Measurements from ENCODE around the gene GLI1.
"Not testable (repeated sequence)": the region's sequence is repeated elsewhere in the genome, so short reads cannot be mapped to it uniquely, and the experiment has no call there.

GLI1 gene

DNA sequence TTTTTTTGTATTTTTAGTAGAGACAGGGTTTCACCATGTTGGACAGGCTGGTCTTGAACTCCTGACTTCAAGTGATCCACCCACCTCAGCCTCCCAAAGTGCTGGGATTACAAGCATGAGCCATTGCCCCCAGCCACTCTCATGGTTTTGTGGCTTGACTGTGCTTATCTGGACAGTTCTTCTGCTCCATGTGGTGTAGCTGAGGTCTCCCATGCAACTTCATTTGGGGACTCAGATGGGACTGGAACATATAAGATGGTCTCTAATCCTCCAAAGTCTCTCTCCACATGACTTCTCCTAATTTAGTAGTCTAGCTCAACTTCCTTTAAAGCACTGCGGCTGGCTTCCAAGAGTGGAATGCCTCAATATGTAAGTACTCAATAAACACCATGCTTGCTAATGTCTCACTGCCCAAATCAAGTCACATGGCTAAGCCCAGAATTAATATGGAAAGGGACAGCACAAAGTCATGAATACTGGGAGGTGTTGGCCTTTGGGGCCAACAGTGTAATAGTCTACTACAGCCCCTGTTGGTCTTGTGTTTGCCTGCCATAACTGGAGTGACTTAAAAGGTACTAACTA lies 17.6 kb upstream of the GLI1 start:
- DNase-seq: no peak

DNA sequence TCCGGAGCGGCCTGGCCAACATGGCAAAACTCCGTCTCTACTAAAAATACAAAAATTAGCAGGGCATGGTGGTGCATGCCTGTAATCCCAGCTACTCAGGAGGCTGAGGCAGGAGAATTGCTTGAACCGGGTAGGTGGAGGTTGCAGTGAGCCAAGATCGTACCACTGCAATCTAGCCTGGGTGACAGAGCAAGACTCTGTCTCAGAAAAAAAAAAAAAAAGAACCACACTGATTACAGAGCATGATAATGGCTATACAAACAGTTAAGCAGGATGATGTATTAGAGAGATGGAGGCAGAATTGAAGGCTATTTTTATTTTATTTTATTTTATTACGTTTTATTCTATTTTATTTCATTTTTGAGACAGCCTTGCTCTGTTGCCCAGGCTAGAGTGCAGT lies 15.2 kb upstream of the GLI1 start:
- DNase-seq: not testable (repeated sequence)

DNA sequence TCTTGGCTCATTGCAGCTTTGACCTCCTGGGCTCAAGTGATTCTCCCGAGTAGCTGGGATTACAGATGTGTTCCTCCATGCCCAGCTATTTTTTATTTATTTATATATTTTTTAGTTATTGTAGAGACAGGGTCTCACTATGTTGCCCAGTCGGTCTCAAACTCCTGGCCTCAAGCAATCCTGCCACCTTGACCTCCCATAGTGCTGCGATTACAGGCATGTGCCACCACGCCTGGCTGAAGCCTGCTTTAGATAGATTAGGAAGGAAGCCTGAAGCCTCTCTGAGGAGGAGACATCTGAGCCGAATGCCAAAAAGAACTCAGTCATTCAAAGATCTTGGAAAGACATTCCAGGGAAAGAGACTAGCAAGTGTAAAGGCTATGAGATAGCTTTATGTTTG lies 14.8 kb upstream of the GLI1 start:
- no peak for DNase-seq

DNA sequence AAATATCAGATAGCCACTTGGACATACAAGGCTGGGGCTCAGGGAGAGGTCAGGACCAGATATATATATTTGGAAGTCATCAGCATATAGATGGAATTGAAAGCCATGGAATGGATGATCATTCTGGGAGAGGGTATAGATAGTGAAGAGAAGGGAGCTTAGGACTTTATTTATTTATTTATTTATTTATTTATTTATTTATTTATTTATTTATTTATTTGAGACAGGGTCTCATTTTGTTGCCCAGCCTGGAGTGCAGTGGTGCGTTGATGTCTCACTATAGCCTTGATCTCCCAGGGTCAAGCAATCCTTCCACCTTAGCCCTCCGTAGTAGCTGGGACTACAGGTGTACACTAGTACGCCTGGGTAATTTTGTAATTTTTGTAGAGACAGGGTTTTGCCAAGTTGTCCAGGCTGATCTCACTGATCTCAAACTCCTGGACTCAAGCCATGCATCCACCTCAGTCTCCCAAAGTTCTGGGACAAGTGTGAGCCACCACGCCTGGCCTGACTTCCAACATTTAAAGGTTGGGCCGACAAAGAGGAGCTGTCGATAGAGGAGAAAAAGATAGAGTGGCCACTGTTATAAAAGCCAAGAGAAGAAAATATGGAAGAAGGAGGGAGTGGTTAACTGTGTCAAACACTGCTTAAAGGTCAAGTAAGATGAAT lies 13.2 kb upstream of the GLI1 start:
- DNase-seq: no peak

DNA sequence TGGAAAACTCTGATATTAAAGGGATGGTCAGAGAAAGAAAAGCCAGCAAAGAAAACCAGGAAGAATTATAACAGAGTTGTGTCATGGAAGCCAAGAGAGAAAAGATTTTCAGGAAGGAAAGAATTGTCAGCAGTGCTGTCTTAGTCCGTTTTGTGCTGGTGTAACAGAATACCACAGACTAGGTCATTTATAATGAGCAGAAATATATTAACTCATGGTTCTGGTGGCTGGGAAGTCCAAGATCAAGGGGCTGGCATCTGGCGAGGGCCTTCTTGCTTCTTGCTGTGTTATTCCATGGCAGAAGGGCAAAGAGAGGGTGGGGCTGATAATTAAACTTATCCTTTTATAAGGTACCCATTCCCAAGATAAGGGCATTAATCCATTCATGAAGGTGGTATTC lies 10.9 kb upstream of the GLI1 start:
- DNase-seq: no peak

DNA sequence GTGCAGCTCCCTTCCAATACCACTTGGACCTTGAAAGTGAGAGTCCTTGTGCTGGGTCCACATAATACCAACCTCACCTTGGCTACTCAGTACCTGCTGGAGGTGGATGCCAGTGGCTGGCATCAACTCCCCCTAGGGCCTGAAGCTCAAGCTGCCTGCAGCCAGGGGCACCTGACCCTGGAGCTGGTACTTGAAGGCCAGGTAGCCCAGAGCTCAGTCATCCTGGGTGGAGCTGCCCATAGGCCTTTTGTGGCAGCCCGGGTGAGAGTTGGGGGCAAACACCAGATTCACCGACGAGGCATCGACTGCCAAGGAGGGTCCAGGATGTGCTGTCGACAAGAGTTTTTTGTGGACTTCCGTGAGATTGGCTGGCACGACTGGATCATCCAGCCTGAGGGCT lies 10.2 kb upstream of the GLI1 start:
- no peak for DNase-seq

DNA sequence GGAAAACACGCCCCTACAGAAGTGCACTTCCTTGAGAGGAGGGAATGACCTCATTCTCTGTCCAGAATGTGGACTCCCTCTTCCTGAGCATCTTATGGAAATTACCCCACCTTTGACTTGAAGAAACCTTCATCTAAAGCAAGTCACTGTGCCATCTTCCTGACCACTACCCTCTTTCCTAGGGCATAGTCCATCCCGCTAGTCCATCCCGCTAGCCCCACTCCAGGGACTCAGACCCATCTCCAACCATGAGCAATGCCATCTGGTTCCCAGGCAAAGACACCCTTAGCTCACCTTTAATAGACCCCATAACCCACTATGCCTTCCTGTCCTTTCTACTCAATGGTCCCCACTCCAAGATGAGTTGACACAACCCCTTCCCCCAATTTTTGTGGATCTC lies 9.5 kb upstream of the GLI1 start:
- DNase-seq: no peak

DNA sequence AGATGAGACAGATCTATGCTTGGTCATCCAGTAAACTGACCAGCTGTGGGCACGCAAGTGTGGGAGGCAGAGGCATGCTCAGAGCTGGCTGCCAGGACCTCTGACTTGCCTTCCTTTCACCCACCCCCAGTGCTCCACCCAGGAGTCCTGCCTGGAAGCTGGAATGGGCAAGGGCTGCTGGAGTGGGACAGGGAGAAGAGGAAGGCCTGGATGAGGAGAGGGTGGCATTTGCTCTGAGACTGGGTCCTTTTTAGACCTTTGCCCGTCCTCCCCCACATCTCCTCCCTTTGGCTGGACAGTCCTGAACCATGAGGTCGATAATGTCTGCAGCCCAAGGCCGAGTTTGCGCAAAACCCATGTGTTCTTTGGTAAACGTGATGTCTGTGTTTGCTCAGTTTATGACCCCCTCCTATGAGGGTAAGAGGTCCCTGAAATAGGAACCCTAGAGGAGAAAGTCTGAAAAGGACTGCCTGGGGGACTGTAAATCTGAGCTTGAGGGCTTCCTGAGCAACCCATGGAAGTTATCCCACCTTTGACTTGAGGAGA lies 8.3 kb upstream of the GLI1 start:
- no peak for DNase-seq

DNA sequence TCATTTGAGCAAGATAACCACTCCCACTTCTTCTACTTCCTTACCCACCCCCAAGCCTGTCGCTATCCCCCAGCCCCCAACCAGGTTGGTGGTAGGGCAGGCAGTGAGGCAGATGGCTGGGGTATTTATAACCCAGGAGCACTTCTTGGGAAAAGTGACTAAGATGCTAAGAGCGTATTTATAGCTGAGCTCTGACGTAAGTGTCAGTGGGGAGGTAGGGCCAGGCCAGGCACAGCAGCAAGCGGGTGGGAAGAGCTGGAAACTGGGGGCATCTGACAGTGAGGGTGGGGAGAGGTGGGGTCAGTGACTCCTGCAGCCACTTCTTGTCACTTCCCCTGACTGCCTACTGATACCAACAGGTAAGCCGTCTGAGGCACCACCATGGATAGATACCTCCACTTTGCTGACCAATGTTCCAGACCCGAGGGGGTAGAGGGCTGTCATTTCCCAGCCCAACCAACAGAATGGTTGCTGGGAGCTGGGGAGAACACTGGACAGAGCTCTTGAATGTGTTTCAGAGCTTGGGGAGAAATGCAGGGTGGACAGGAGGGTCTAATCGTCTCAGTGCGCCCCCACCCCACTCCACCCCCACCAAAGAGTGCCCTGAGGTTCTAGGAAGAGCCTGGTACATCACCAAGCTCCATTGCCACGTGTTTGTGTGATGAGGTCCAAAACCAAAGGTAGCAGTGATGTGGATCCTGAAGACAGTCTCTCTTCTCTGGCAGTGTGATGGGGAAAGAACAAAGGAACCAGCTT lies 7.2 kb upstream of the GLI1 start:
- peak; percentile 17 for DNase-seq

DNA sequence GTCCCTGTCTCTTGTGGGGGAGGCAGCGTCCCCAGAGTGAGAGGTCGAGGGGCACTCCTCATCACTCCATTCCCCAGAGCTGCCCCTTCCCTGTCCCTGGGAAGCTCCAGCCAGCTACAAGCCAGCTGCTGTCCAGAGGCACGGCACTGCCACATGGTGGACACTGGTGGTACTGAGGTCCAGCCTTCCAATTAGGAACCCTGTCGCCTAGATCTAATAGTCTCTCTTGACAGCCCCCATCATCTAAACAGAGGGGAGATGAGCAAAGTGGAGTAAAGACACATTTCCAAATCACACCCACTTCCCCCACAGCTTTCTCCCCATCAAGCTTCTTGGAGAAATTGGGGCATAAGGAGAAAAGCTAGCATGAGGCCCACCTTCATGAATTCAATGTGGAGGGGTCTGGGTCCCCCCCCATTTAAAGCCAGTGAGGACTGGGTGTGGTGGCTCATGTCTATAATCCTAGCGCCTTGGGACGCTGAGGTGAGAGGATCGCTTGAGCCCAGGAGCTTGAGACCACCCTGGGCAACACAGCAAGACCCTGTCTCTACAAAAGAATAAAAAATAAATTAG lies 6.6 kb upstream of the GLI1 start:
- DNase-seq: peak; percentile 50

DNA sequence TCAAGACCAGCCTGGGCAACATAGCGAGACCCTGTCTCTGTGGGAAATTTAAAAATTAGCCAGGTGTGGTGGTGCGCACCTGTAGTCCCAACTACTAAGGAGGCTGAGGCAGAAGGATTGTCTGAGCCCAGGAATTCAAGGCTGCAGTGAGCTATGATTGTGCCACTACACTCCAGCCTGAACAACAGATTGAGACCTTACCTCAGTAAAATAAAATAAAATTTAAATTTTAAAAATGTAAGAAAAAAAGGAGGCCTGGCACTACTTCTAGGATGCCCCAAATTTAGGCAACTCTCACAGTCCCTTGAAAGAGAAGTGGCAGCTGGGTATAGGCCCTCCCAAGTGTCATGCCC lies 5.4 kb upstream of the GLI1 start:
- DNase-seq: no peak

DNA sequence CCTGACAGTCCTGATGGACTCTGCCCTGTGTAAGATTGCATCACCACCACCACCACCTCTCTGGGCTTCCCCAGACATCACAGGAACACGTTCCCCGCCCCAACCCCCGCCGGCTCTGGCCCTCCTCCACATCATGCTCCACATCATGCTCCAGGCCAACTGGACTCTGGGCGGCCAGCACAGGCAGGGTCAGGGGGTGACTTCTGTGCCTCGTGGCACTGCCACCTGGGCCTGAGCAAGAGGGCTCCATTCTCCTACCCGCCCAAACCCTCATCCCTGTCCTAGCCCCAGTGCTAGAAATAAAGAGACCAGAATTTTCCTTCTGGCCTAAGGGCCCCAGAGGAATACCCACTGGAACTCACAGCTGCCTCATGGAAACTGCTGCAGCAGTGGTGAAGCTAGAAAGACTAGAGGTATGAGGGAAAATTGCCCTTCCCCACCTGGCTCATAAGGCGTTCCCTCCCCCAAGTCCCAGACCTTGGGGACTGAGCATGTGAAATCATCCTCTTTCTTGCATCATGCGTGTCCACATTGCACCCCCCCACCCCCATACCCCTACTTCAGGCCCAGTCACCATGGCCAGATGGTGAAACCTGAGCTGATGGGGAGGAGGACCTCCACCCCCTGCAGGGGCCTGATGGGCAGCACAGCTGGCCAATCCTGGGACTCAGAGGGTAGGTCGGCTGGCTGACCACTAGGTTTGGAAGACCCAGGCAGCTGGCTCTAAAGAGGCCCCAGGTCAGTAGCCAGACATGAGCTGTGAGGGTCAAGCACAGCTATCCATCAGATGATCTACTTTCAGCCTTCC lies 4.8 kb upstream of the GLI1 start, which contains the start of gene INHBE:
INHBE (plus strand) TSS at position 742 of the 808 bp plus-strand sequence. CDS start 230 bp downstream, outside the sequence.
- DNase-seq: peak; percentile 5

DNA sequence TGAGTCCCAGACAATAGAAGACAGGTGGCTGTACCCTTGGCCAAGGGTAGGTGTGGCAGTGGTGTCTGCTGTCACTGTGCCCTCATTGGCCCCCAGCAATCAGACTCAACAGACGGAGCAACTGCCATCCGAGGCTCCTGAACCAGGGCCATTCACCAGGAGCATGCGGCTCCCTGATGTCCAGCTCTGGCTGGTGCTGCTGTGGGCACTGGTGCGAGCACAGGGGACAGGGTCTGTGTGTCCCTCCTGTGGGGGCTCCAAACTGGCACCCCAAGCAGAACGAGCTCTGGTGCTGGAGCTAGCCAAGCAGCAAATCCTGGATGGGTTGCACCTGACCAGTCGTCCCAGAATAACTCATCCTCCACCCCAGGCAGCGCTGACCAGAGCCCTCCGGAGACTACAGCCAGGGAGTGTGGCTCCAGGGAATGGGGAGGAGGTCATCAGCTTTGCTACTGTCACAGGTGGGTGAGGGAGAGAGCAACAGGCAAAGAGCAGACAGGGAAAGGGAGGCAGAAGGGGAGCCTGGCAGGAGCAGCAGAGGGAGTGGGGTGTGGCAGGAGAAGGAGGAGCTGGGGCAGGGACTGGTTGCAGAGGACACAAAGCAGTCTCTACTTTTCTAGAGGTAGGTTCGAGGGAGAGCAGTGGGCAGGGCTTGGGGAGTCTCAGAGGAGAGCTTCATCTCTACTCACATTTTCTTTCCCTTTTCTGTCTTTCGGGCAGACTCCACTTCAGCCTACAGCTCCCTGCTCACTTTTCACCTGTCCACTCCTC lies 4.0 kb upstream of the GLI1 start:
- no peak for DNase-seq

DNA sequence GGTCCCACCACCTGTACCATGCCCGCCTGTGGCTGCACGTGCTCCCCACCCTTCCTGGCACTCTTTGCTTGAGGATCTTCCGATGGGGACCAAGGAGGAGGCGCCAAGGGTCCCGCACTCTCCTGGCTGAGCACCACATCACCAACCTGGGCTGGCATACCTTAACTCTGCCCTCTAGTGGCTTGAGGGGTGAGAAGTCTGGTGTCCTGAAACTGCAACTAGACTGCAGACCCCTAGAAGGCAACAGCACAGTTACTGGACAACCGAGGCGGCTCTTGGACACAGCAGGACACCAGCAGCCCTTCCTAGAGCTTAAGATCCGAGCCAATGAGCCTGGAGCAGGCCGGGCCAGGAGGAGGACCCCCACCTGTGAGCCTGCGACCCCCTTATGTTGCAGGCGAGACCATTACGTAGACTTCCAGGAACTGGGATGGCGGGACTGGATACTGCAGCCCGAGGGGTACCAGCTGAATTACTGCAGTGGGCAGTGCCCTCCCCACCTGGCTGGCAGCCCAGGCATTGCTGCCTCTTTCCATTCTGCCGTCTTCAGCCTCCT lies 3.4 kb upstream of the GLI1 start:
- DNase-seq: peak; percentile 12

DNA sequence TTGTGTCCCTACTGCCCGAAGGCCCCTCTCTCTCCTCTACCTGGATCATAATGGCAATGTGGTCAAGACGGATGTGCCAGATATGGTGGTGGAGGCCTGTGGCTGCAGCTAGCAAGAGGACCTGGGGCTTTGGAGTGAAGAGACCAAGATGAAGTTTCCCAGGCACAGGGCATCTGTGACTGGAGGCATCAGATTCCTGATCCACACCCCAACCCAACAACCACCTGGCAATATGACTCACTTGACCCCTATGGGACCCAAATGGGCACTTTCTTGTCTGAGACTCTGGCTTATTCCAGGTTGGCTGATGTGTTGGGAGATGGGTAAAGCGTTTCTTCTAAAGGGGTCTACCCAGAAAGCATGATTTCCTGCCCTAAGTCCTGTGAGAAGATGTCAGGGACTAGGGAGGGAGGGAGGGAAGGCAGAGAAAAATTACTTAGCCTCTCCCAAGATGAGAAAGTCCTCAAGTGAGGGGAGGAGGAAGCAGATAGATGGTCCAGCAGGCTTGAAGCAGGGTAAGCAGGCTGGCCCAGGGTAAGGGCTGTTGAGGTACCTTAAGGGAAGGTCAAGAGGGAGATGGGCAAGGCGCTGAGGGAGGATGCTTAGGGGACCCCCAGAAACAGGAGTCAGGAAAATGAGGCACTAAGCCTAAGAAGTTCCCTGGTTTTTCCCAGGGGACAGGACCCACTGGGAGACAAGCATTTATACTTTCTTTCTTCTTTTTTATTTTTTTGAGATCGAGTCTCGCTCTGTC lies 2.7 kb upstream of the GLI1 start:
- no peak for DNase-seq

DNA sequence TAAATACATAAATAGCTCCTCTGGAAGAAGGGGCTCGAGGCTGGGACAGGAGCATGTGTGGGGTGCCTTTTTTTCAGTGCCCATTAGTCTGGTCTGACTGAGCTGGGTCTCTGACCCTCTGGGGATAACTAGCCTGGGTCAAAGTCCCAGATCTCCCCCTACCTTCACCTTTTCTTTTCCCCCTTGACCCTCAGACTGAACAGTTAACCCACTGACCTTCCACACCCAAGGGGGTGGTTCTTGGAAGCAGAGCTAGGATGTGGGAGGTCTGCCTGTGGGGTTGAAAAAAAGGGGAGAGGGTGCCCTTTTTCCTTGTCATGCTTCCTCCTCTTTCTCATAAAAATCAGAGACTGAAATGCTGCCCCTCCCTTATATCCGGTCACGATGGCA lies 925 bp upstream of the GLI1 start:
- no peak for DNase-seq

DNA sequence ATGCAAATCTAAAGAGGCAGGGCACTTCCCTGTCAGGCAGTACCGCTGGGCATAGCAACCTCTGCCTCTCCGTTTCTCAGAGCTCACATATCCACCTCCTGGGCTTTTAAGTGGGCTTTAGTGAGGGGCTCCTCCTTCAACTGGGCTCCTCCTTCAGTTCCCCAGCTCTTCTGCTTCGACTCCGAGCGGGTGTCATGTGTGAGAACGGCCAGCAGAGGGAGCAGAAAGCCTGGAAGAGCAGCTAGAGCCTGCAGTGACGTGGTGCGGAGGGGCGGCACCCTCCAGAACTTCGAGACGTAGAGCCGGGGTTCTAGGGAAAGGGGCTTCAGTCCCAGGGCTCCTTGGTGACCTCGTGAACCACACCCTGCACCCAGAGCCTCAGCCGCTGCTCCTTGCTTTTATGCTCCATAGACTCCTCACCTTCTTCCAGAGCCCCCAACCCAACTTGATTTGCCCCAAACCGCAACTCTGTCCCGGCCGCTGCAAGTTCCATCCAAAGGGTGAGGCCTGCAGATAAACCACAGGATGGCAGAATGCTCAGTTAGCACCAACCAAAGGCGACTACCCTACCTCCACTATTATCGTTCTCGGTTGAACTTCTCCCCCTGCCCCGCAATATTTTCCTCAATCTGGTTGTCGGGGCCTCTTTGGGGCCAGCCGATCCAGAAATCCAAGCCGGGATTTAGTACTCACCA lies 383 bp upstream of the GLI1 start:
- peak; percentile 91 for DNase-seq

DNA sequence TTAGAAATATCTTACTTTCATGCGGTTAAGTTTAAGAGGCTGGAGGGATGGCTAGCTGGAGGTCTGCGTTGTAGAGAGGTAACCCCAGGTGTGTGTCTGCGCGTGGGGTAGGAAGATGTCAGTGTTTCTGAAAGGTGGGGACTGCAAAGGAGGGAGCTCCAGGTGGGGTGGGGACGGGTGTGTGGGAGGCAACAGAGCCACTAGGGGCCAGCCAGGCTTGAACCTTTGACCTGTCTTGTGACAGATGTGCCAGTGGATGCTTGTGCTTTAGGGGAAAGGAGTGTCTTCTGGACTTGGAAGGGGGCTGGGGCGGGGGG lies 841 bp downstream of the GLI1 start:
- no peak for DNase-seq

DNA sequence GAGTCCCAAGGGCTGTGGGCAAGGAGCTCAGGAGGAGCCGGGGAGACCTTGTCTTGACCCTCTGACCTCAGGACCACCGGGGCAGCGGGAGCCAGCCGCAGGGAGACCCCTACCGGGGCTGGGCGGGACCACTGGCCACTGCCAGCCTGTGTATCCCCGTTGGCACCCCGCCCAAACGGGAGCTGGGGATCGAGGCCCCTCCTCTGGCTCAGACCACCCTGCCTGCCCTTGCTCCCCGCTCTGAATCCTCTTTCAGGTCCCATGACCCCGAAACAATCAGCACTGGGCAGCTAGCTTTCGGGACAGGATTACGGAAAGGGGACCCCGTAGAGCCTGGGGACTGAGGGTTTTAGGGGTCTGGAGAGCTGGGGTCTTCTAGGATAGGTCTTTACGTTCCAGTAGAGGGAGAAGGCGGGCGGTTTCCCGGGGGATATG lies 1.3 kb downstream of the GLI1 start:
- no peak for DNase-seq

DNA sequence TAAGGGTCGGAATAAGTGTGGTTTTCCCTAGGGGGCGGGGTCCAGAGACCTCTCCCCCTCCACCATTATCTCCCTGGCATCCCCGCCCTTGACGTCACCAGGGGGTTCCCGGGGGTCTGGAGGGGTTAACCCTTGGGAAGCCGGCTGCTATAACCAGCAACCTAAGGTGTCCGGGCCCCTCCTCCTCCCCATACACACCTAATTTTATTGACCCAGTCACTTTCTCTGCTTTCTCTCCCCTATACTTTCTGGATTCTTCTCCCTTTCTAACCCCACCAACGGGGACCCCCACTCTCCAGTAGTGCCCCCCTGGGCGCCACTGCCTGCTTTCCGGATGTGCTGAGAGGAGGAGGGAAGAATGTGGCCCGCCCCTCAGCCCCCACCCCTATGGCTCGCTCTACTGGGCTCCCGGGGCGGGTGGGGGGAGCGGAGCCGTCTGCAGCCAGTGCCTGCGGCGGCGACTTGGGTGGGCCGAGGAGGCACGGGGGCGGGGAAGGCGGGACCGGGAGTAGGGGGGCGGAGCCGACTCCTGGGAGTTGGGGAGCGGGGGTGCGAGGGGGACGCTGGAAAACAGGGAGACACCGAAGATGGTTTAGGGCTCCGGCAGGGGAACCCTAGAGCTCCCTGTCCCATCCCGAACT lies 1.8 kb downstream of the GLI1 start:
- peak; percentile 30 for DNase-seq

All from T1000 (cell line).